Astrocyte (in vitro differentiated cells and primary cell): ENCODE measurements around the gene CALY. TPM values are rescaled to one million over a fixed set of nuclear protein-coding genes. Genes with fewer than 3 reads are reported as not detected.

Experiments
- DNase-seq: peaks from one replicate; pipeline ENCODE4 v3.0.0-alpha.2; 2010; ENCODE audit warnings: low read depth
- FAIRE-seq: peaks from 2 replicates; lab custom pipeline; 2011; peaks lifted over from hg19 to GRCh38; lab: Jason Lieb, UNC
- H2AFZ ChIP-seq: 2 replicates; pipeline ENCODE4 v1.6.0; 2012; ENCODE audit warnings: low read depth, low read length, inconsistent platforms
- H3K27ac ChIP-seq: 2 replicates; pipeline ENCODE4 v1.5.1; 2011; ENCODE audit warnings: low read depth, low read length, inconsistent platforms
- H3K27me3 ChIP-seq: 2 replicates; pipeline ENCODE4 v1.6.0; 2011; ENCODE audit warnings: low read length, inconsistent platforms; ENCODE audit not compliant: insufficient read depth
- H3K36me3 ChIP-seq: 2 replicates; pipeline ENCODE4 v1.5.1; 2011; ENCODE audit warnings: low read length, inconsistent platforms; ENCODE audit not compliant: insufficient read depth
- H3K4me1 ChIP-seq: 2 replicates; pipeline ENCODE4 v1.5.1; 2011; ENCODE audit warnings: low read length, inconsistent platforms; ENCODE audit not compliant: insufficient read depth
- H3K4me2 ChIP-seq: 2 replicates; pipeline ENCODE4 v1.6.0; 2012; ENCODE audit warnings: low read length, inconsistent platforms
- H3K4me3 ChIP-seq: 2 replicates; pipeline ENCODE4 v1.5.1; 2011; ENCODE audit warnings: low read depth, mild to moderate bottlenecking, low read length, inconsistent platforms; ENCODE audit not compliant: insufficient read depth
- H3K79me2 ChIP-seq: 2 replicates; pipeline ENCODE4 v1.6.0; 2012; ENCODE audit warnings: mild to moderate bottlenecking, low read length, inconsistent platforms; ENCODE audit not compliant: insufficient read depth
- H3K9ac ChIP-seq: 2 replicates; pipeline ENCODE4 v1.6.0; 2012; ENCODE audit warnings: mild to moderate bottlenecking, low read length, inconsistent platforms
- H3K9me3 ChIP-seq: 2 replicates; pipeline ENCODE4 v1.5.1; 2012; ENCODE audit warnings: low read depth, mild to moderate bottlenecking, low read length, inconsistent platforms; ENCODE audit not compliant: insufficient read depth
- H4K20me1 ChIP-seq: 2 replicates; pipeline ENCODE4 v1.6.0; 2012; ENCODE audit warnings: low read length, inconsistent platforms; ENCODE audit not compliant: insufficient read depth
- H3K27ac Mint-ChIP-seq: one replicate; pipeline ENCODE4 v1.8.0; 2021; ENCODE audit warnings: mild to moderate bottlenecking, mixed read lengths; ENCODE audit not compliant: unreplicated experiment
- H3K27me3 Mint-ChIP-seq: one replicate; pipeline ENCODE4 v1.8.0; 2021; ENCODE audit warnings: low read depth, mixed read lengths; ENCODE audit not compliant: unreplicated experiment
- H3K36me3 Mint-ChIP-seq: one replicate; pipeline ENCODE4 v1.8.0; 2021; ENCODE audit warnings: low read depth, mixed read lengths; ENCODE audit not compliant: unreplicated experiment
- H3K4me1 Mint-ChIP-seq: one replicate; pipeline ENCODE4 v1.8.0; 2021; ENCODE audit warnings: low read depth, mixed read lengths; ENCODE audit not compliant: unreplicated experiment
- H3K4me3 Mint-ChIP-seq: one replicate; pipeline ENCODE4 v1.8.0; 2021; ENCODE audit warnings: mild to moderate bottlenecking, moderate library complexity, mixed read lengths; ENCODE audit not compliant: unreplicated experiment
- H3K9me3 Mint-ChIP-seq: one replicate; pipeline ENCODE4 v1.8.0; 2021; ENCODE audit warnings: mild to moderate bottlenecking, mixed read lengths; ENCODE audit not compliant: unreplicated experiment
- EZH2 ChIP-seq: IDR thresholded peaks from 2 replicates; pipeline ENCODE4 v1.6.1; 2012; ENCODE audit warnings: mild to moderate bottlenecking, low read length, inconsistent platforms; ENCODE audit not compliant: insufficient read depth
- total RNA-seq: library from RNA; stranded (reverse); gene quantifications from 2 replicates; pipeline ENCODE4 v1.2.1, GENCODE V29; 2021
- TF ChIP-seq, protein P1 (sequence below): IDR thresholded peaks from 2 replicates; pipeline ENCODE4 v1.5.1; 2011; ENCODE audit warnings: low read depth, mild to moderate bottlenecking, inconsistent platforms, low read length, moderate library complexity; ENCODE audit not compliant: insufficient read depth

Gene CALY
- total RNA-seq, 1 donor from 2014 or later, result 1.1 TPM

DNA sequence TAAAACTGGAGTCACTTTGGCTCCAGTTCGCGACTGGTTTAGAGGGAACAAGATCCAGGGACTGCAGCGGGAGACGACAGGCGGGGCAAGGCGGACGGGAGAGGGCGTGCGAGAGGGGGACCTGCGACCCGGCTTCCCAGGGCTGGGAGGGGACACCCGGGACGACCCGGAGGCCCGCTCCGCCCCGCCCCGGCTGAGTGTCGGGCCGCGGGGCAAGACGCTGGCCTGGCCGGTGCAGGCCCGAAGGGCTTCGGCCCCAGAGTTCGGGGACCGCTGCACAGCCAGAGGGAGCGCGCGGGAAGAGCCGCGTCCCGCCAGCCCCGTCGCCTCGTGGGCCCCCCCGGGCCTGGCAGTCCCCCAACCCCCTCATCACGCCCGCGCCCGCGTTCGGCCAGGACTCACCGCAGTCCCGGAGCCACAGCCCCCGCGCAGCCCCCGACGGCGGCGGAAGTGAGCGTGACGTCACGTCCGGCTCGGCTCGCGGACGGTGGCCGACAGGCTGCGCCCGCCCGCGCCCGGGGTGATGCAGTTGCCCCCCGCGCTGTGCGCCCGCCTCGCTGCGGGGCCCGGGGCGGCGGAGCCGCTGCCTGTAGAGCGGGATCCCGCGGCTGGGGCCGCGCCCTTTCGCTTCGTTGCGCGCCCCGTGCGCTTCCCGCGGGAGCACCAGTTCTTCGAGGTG, 28.1 kb downstream of the CALY start, which contains the start of the genes TUBGCP2 and ZNF511:
TUBGCP2 (minus strand) TSS at position 452 of the 679 bp plus-strand sequence. CDS start 5,931 bp downstream, outside the sequence.
ZNF511 (plus strand) TSS at position 494 of the 679 bp plus-strand sequence; CDS start at position 524, 30 bp downstream.
- Histone ChIP-seq H3K79me2 (peaks cover 49% of the 10 kb centered on the region), H3K27ac (peak within 1 kb of the TSS; percentile 87), H4K20me1 (peaks cover 54% of the 10 kb centered on the region), H3K36me3 (no peaks in the 10 kb centered on the region), H3K27me3 (no peaks in the 10 kb centered on the region), H3K9me3 (no peaks in the 10 kb centered on the region), H3K4me3 (peak within 1 kb of the TSS; percentile 88), H3K9ac (peak within 1 kb of the TSS; percentile 97), H3K4me1 (peaks cover 15% of the 10 kb centered on the region), H3K4me2 (peak within 1 kb of the TSS; percentile 92), H2AFZ (peak within 1 kb of the TSS; percentile 90)
- TF ChIP-seq, protein P1, sequence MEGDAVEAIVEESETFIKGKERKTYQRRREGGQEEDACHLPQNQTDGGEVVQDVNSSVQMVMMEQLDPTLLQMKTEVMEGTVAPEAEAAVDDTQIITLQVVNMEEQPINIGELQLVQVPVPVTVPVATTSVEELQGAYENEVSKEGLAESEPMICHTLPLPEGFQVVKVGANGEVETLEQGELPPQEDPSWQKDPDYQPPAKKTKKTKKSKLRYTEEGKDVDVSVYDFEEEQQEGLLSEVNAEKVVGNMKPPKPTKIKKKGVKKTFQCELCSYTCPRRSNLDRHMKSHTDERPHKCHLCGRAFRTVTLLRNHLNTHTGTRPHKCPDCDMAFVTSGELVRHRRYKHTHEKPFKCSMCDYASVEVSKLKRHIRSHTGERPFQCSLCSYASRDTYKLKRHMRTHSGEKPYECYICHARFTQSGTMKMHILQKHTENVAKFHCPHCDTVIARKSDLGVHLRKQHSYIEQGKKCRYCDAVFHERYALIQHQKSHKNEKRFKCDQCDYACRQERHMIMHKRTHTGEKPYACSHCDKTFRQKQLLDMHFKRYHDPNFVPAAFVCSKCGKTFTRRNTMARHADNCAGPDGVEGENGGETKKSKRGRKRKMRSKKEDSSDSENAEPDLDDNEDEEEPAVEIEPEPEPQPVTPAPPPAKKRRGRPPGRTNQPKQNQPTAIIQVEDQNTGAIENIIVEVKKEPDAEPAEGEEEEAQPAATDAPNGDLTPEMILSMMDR, result no peak
- no peak for TF ChIP-seq EZH2
- FAIRE-seq, result no peak
- peaks cover 15% of the 10 kb centered on the region for H3K4me1 Mint-ChIP-seq
- peak within 1 kb of the TSS; percentile 100 for H3K27ac Mint-ChIP-seq
- no peaks in the 10 kb centered on the region for H3K9me3 Mint-ChIP-seq
- peak within 1 kb of the TSS; percentile 99 for H3K4me3 Mint-ChIP-seq
- peaks cover 3% of the 10 kb centered on the region for H3K36me3 Mint-ChIP-seq
- DNase-seq, result peak; percentile 70
- no peaks in the 10 kb centered on the region for H3K27me3 Mint-ChIP-seq

DNA sequence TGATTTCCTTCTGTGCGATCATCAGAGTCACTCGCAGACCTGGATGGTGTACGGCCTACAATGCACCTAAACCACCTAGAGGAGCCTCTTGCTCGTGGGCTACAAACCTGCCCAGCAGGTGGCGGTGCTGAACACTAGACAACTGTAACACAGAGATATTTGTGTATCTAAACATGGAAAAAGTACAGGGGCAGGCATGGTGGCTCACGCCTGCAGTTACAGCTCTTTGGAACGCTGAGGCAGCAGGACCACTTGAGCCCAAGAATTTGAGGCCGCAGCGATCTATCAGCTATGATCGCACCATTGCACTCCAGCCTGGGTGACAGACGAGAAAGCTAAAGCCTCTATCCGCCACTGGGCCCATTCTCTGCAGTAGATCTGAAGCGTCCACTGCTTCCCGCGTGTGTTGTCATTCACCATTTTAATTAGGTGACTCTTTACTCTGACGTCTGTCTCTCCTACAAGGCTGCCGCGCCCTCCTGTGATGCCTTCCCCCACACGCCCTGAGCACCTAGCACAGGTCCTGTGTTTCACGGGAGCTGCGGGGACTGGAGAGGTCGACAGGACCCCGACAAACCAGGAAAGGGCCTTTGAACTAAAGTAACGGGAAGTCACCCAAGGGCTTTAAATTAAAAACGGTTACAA, 28.8 kb downstream of the CALY start:
- peaks cover 61% of the 10 kb centered on the region for H4K20me1 ChIP-seq
- peak overlapping the region; percentile 97 for H3K9ac ChIP-seq
- H3K4me3 ChIP-seq, result peak overlapping the region; percentile 88
- TF ChIP-seq, protein P1, result peak; percentile 68
- no peak for TF ChIP-seq EZH2
- peak; percentile 62 for FAIRE-seq
- peak overlapping the region; percentile 100 for H3K27ac Mint-ChIP-seq
- H3K4me1 ChIP-seq, result peaks cover 15% of the 10 kb centered on the region
- peaks cover 15% of the 10 kb centered on the region for H3K4me1 Mint-ChIP-seq
- DNase-seq, result peak; percentile 38
- H3K27ac ChIP-seq, result peak overlapping the region; percentile 87
- no peaks in the 10 kb centered on the region for H3K27me3 ChIP-seq
- H3K9me3 Mint-ChIP-seq, result no peaks in the 10 kb centered on the region
- H2AFZ ChIP-seq, result peak overlapping the region; percentile 90
- H3K36me3 ChIP-seq, result no peaks in the 10 kb centered on the region
- H3K79me2 ChIP-seq, result peaks cover 56% of the 10 kb centered on the region
- peaks cover 3% of the 10 kb centered on the region for H3K36me3 Mint-ChIP-seq
- H3K27me3 Mint-ChIP-seq, result no peaks in the 10 kb centered on the region
- peak overlapping the region; percentile 92 for H3K4me2 ChIP-seq
- peak overlapping the region; percentile 99 for H3K4me3 Mint-ChIP-seq
- no peaks in the 10 kb centered on the region for H3K9me3 ChIP-seq
